Measurements from ENCODE around the gene ATN1.

Gene ATN1

DNA sequence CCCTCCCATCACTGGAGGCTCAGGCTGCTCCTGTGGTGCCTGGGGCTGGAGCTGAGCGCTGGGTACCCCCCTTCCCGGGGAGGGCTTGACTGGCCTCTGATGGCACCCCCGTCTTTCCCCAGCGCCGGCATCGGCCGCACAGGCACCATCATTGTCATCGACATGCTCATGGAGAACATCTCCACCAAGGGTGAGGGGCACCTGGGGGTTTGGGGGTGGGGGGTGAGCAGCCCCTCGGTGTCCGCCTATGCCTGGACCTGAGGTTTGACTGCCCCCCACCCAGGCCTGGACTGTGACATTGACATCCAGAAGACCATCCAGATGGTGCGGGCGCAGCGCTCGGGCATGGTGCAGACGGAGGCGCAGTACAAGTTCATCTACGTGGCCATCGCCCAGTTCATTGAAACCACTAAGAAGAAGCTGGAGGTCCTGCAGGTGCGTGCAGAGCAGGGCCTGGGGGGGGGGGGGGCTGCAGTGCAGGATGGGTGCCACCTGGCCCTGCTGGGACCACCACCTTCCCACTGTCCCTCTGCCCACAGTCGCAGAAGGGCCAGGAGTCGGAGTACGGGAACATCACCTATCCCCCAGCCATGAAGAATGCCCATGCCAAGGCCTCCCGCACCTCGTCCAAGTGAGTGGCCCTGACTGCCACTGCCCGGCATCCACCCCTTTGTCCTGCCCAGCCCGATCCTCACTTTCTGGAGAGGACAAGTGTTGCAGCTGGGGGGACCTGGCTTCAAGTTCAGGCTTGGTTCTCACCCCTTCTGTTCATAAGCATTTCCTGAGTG lies 32.2 kb downstream of the ATN1 start:
- no peak for DNase-seq

DNA sequence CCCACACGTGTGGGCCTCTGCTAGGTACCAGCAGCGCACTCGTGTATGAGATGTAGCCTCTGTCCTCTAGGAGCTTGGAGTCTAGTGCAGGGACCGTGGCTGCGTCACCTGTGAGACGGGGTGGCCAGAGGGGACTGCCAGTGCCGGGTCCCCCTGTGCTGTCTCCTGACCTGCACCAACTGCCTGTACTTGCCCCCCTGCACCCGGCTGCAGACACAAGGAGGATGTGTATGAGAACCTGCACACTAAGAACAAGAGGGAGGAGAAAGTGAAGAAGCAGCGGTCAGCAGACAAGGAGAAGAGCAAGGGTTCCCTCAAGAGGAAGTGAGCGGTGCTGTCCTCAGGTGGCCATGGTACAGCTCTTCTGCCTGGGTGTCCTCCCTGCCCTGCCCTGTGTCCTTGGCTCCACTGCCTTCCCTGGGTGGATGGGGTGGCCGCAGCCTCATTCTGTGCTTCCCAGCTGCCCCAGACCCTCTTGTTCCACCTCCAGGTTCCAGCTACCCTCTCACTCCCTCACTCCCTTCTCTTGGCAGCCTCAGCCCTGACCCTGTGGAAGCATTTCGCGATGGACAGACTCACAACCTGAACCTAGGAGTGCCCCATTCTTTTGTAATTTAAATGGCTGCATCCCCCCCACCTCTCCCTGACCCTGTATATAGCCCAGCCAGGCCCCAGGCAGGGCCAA lies 33.0 kb downstream of the ATN1 start:
- peak; percentile 47 for DNase-seq

DNA sequence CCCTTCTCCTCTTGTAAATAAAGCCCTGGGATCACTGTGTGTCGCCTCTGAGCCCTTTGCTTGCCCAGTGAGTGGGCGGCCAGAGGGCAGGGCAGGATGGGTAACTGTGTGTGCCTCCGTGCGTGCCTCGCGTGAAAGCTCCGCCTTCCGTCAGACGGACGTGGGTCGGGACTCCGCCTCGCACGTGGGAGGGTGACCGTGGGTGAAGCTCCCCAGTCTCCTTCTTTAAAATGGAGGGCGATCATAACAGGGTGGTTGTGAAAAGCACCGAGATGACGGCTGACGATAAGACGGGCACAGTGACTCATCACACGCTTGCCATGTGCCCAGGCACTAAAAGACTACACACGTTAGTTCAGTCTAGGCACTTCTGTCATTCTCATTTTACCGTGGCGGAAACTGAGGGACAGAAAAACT lies 33.5 kb downstream of the ATN1 start:
- no peak for DNase-seq

DNA sequence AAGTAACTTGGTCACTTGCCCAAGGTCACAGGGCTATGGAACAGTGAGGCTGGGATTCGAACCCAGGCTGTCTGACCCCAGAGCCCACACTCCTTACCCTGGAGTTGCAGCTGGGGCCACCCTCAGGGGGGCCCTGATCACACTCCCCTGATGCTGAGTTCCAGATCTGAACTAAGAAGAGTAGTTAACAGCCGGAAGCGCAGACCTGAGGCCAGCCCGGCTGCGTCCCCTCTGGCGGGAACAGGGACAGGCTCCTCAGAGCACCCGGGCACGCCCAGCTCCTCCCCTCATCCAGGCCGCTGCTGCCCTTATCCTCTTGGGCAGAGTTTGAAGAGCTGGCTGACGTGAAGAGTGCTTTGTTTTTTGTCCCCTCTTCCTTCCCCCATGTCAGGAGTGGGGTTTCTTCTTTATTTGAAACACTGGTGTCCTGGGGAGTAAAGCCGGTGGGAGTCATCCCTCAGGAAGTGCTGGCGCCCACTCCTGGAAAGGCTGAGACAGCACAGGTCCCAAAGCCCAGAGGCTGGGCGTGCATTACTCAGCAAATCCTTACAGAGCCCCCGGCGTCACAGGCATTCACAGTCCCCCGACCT lies 34.0 kb downstream of the ATN1 start:
- DNase-seq, result peak; percentile 86

DNA sequence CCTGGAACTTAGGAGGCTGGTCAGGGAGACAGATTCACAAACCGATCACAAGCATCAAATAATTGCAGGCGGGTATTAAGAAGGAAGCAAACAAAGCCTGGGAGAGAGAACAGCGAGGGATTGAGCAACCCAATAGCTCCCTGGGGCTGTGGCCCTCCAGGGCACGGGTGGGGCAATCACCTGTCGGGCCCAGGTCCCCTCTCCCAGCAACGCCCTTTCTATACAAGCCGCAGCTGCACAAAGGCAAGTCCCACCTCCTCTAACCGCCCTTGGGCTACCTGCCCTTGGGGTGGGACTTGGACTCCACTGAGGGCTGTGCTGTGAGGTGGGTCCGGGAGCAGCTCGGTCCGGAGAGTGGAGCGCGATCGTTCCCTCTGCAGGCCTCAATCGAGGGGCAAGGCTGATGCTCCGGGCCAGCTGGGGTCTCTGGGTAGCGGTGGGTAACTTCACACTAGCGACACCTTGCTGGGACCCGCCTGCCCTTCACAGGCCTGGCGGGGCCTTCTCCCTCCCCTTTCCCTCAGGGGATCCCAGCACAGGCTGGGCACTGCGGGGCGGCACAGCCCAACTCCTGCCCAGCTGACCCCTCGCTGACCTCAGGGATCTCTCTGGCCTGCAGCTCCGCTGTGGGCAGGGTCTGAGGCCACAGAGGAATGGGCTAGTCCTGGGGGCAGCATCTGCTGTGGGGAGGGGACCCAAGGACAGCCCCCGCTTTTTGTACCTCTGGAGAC lies 34.7 kb downstream of the ATN1 start:
- DNase-seq, result no peak

DNA sequence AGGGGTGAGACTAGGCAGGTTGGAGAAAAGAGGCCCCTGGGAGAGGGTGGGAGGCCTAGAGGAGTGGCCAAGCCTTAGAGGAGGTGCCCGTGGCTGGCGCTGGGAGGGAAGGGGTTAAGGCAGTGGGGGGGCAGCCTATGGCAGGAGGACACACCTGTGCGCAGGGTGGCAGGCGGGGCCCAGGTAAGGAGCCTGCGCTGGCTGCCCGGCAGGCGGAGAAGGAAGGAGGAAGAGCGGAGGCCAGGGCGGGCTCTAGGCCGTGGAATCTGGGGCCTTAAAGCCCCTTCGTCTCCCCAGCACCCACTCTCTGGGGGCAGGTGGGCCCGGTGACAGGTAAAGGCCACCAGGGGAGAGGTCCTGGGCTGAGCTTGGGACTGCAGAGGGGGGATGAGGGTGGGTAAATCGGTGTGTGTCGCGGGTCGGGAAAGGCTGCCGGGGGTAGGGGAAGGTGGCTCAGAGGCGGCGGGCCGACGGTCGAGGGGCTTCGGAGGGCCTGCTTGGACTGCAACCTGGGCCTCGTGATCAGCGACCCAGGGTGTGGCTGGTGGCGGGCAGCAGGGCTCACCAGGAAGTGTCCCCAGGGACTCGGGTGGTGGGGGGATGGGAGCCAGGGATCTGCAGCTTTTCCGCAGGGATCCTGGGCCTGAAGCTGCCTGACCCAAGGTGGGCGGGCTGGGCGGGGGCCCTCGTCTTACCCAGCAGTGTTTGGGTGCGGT lies 35.4 kb downstream of the ATN1 start:
- no peak for DNase-seq

DNA sequence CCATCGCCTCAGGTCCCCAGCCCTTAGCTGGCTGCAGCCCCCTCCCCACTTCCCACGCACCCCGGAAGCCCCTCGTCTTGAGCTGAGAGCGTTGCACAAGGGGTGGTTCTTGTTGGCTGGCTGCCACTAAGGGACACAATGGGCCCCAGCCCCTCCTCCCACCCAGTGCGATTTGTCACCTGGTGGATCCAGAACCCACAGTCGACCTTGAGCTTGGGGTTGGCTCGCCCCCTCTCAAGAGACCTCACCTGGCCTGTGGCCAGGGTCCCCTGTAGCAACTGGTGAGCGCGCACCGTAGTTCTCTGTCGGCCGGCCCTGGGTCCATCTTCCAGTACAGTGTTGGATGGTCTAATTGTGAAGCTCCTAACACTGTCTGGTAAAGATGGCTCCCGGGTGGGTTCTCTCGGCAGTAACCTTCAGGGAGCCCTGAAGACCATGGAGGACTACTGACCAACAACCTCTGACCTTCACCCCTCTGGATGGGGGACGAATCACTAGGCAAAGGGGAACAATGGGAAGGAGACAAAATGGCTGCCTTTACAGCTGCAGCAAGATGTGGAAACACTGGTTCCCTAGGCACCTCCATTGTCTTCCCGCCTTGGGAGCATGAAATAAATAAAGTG lies 36.1 kb downstream of the ATN1 start:
- no peak for DNase-seq

DNA sequence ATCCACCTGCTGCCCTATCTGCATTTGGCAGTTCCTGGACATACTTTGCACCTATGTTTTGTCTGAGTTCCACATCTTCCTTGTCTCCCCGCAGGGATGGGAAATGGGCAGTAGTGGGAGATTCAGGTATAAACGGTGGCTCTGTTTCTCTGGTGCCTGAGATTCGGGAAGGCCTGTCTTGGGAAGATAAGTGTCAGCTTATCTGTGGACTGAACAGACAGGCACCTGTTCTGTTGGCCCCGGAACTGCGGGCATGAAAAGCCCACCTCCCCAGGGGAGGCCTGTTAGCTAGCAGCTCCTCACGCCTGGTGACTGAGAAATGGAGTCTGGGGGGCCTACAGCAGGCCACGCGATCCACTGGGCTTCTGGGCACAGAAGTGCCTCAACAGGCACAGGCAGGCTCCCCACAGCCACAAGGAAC lies 36.9 kb downstream of the ATN1 start:
- no peak for DNase-seq

DNA sequence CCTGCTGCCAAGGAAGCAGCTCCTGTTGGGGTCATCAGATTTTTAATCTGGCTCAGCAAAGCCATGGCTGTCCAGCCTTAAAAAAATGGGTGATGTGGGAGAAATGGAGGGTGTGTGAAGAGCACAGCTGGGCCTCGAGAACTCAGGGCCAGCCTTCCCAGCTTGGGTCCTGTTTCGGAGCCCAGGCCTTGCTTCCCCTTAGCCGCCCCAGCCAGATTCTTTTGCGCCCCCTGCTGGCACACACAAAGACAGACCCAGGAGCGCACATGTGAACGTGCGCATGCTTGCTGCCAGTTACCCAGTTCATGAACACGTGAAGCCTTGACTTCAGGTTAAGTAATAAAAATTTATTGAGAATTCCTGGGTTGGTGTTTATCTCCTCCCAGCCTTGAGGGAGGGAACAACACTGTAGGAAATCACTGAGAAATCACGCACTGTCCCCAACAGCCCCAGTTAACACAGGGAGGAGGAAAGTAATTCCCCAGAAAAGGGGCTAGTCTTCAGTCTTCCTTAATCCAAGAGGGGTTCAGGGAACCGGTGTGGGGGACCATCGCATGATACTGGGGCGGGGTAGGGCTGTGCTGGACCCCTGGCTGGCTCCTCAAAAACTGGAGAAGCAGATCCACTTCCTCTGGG lies 37.4 kb downstream of the ATN1 start:
- DNase-seq, result peak; percentile 81

DNA sequence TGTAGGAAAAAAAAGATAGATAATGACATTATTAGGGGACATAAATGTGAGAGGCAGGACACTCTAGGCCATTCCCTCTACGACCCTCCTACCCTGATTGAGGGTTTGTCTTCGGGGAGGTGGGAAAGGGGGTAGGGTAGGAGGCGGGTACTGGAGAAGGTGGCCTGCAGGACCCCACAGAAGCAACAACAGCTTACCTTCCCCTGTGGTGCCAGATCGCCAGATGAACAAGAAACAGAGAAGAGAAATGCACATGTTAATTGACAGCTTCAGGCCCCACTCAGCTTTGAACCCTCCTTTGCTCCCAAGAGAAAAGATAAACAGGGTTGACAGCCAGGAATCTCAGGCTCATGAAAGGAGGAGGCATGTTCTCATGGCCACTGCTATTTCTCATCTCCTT lies 38.0 kb downstream of the ATN1 start:
- DNase-seq, result no peak

DNA sequence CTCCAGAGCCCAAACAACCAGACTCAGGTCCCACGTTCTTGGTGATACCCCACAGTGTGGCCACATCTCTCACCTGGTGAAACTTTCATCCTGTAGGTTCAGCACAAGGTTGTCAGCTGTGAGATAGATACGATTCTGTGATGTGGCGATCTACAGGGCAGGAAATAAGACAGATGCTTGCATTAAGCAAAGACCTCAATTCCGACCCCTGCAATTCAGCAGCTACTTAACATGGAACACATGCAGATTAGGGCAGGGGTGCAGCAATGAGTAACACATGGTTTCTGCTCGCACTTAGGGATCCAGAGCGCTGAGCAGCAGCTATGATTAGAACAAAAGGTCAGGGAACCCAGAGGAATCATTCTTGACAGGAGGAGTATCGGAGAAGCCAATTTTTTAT lies 38.6 kb downstream of the ATN1 start:
- DNase-seq, result no peak

DNA sequence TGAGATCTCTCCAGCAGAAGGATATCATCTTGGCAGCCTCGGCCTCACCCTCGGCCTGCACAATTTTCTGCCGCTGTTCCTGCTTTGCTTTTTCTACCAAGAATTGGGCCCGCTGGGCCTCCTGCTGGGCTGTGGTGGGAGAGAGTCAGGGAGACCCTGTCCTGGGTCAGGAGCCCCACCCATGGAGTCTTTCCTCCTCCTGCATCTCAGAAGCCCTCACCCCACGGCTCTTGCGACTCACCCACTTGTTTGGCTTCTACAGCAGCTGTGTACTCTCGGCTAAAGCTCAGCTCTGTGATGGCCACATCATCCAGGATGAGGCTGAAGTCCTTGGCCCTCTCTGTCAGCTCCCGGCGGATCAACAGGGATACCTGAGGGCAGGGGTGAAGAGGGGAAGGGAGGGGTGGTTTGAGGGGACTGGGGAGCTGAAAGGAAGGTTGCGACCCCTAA lies 39.9 kb downstream of the ATN1 start:
- DNase-seq, result no peak

DNA sequence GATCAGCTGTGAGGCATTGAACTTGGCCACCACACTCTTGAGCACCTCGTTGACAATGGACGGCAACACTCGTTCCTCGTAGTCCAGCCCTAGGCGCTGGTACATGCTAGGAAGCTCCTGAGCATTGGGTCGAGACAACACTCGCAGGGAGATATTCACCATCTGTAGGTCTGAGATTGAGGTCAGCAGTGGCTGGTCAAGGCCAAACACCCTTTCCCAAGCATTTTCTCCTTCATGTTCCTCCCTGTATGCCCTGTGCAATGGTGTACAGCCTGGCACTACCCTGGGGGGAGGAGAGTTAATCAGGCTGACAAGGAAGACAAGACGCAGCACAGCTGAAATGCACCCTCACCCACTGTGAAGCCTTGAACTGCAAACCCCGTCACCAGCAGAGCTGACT lies 40.7 kb downstream of the ATN1 start:
- DNase-seq, result no peak

DNA sequence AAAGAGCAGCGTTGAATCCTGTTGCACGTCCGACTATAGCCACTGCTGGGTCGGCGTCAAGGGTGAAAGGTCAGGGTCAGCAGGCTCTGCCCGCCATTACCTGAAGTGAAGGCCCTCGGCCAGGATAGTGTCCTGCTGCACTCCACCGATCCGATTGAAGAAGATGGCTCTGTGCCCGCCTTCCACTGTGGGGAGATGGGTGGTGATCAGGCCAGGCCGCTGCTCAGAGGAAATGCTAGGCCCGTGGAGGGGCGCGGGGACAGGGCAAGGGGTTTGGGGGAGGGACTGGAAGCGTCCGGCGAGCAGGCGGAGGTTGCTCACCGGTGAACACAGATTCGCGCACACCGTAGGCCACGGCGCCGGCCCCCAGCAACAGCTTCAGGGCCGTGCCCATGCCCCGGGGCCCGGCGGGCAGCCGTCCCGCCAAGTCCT lies 42.4 kb downstream of the ATN1 start:
- DNase-seq, result no peak

DNA sequence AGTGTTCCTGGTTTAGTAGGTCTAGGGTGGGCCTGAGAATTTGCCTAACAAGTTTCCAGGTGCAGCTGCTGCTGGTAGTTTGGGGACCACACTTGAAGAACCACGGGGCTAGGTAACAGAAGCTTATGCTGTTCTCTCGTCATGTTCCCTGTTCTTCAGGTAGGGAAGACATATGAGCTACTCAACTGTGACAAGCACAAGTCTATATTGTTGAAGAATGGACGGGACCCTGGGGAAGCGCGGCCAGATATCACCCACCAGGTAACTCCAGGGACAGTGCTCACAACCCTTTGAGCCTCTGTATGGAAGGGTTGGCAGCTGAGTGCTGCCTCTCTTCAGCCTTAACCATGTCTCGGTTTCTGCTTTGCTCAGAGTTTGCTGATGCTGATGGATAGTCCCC lies 46.4 kb downstream of the ATN1 start:
- no peak for DNase-seq

DNA sequence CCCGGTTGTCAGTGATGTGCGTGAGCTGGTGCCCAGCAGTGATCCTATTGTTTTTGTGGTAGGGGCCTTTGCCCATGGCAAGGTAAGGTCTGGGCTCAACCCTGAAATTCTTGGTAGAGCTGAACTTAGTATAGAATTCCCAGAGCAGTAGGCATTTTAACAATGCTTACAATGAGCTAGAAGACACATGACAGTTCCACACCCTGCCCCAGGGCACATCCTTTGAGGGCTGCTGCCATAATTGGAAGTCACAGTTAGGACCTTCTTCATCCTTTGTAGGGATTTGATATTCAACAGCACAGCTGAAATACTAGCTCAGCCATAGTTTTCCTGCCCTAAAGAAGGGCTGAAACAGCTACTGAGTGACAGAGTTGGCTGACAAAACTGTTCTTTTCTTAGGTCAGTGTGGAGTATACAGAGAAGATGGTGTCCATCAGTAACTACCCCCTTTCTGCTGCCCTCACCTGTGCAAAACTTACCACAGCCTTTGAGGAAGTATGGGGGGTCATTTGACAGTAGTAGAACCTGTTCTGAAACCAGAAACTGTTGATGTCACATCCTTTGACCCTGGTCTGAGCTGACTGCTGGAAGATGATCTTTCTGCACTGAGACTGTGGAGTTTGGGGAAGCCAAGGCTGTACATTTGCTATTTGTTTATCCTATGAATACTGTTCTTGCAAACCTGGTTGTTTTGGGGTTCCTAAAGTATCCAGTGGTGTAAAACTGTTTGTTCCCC lies 47.7 kb downstream of the ATN1 start:
- DNase-seq, result no peak

DNA sequence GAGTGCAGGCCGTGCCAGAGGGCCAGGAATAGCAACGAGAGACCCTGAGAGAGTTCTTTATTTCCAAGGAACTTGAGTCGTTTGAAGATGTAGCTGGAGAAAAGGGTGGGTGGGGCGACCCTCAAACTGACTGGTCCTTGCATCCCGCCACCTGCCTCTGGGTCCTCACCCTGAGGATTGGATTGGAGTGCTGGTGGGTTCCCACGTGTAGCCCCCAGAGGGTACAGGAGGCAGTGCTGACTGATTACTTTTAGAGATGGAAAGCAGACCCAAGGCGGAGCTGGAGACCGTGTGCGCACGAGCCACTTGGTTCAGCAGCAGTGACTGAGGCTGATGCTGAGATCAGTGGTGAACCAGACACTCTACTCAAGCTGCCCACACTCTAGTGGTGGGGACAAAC lies 49.9 kb downstream of the ATN1 start:
- no peak for DNase-seq

DNA sequence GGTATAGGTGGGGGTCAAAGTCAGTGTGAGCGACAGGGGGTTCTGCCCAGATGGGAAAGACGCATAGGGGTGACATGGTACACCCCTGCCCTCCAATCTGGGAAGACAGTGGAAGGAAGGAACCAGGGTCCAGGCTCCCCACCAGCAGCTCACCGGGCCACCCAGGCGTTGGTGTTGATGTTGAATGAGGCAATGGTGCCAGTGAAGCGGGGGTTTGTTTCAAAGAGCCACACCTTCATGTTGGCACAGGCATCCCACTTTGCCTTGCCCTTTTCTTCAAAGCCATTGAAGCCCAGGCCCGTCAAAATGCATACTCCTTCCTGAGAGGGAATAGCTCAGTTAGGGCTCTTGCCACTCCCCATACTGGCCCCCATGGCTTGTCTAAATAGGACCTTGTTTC lies 50.4 kb downstream of the ATN1 start:
- no peak for DNase-seq

DNA sequence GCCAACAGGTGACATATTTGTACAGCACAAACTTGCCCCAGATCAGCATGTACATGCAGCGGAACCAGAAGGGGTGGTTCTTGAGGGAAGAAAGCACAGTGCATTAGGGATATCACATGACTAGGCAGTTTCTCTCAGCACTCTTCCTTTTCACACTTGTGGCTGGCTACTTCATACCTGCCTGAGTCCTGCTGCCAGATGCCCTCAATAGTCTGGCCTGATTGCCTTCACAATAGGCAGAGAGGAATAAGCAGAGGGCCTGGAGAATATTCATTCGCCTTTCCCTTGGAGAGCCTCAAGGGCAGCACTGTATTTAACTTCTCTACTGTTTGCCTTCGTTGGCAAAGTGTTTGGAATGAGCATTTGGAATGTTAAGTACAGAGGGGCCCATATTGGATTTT lies 50.9 kb downstream of the ATN1 start:
- no peak for DNase-seq

DNA sequence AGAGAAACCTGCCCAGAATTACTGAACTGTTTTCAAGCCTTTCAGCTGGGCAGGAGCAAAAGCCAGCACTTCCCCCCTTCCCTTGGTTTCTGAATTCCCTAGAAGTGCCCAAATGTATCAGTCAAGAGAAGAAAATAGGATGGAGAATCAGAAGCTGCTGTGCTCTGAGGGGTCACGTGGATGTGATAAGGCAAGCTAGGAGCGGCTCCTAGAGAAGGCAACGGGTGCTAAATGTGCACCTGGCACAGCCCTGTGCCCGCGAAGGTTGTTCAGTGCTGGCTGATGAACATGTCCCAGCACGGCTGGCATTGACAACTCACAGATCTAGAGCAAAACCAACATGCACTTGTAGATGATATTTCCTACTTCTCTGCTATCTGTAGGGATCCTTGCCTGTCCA lies 51.3 kb downstream of the ATN1 start:
- no peak for DNase-seq

DNA sequence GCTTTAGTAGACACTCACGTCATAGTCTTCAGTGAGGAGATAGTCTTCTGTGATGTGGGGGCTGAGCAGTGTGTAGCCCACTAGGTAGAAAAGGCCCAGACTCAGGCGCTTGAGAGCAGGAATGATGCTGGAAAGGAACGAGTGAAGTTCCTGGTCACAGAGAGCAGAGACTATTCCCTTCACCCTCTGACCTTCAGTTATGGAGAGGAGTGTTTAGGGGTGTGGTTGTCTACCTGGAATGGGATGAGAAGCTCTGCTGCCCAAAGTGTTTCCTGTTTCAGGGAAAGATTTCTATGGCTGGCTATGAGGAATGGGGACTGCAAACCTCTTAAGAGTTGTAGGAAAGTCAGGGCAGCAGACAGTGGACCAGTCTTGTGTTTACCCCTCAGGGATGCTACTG lies 51.7 kb downstream of the ATN1 start:
- no peak for DNase-seq

Measured in fibroblast of upper back skin (primary cell).